K562 (cell line): ENCODE data around the gene AK2. TPM values are rescaled to one million over a fixed set of nuclear protein-coding genes. Genes with fewer than 3 reads are reported as not detected.
A peak's percentile ranks its signal among the peaks of the same experiment; 100 is the strongest.

ENCODE experiments used
- CTCFL ChIP-seq: IDR thresholded peaks from 2 replicates; pipeline ENCODE4 v1.6.1; 2011; ENCODE audit warnings: borderline replicate concordance, low read depth, mild to moderate bottlenecking, moderate library complexity, low read length; ENCODE audit not compliant: insufficient read depth, poor library complexity, severe bottlenecking
- CUX1 ChIP-seq: fragments of 200-800 bp; sonication (Bioruptor generic); IDR thresholded peaks from 2 replicates; pipeline ENCODE4 v1.6.1; 2016; ENCODE audit warnings: missing genetic modification characterization, missing compliant biosample characterization
- IRF2 ChIP-seq: sonication (generic); formaldehyde crosslinking; IDR thresholded peaks from 2 replicates; pipeline ENCODE4 v1.8.1; 2022; ENCODE audit warnings: mild to moderate bottlenecking, missing genetic modification reagents
- RREB1 ChIP-seq: fragments of 250-450 bp; sonication (Bioruptor Pico); IDR thresholded peaks from 2 replicates; pipeline ENCODE4 v1.4.0; 2020
- ZNF175 ChIP-seq: fragments of 200-800 bp; sonication (Bioruptor generic); IDR thresholded peaks from 2 replicates; pipeline ENCODE4 v1.6.1; 2016; ENCODE audit warnings: low read depth, mild to moderate bottlenecking, missing genetic modification characterization, missing compliant biosample characterization
- ZNF586 ChIP-seq: fragments of 450-650 bp; formaldehyde crosslinking; conservative IDR thresholded peaks from 2 replicates; pipeline ENCODE4 v1.4.0; 2020; ENCODE audit warnings: mild to moderate bottlenecking, moderate library complexity
- polyA plus RNA-seq, 8 experiments: library from polyadenylated mRNA; depleted of rRNA in 4 of 8; stranded (reverse) in 5 of 8; unstranded in 3 of 8; fragments of >200 nt; fragmentation: Nextera tagmentation in 2 of 8; fragmentation: Illumina TruSeq in 1 of 8; extraction: Ambion mirVana in 2 of 8; extraction: Trizol in 1 of 8; gene quantifications; 2 replicates each; pipeline versions ENCODE4 v1.2.1 to v1.2.3, GENCODE V29; 2011 to 2014; ENCODE audit warnings: inconsistent platforms in 1 of 8, missing spikeins in 1 of 8
- total RNA-seq, 7 experiments: library from RNA; depleted of rRNA in 6 of 7; stranded (reverse); fragments of >200 nt in 6 of 7; fragmentation: Illumina TruSeq in 2 of 7; extraction: Trizol in 2 of 7; gene quantifications; 2 replicates each; pipeline versions ENCODE4 v1.2.1 to v1.2.3, GENCODE V29; 2011 to 2021; ENCODE audit warnings: low replicate concordance in 1 of 7
- TF ChIP-seq, protein P1 (sequence below): sonication (generic); formaldehyde crosslinking; IDR thresholded peaks from 2 replicates; pipeline ENCODE4 v1.8.0; 2023; ENCODE audit warnings: missing genetic modification reagents, mild to moderate bottlenecking, borderline replicate concordance

Gene AK2
- total and polyA plus RNA-seq, 9 of the 15 experiments (the other 6 are each of a cell fraction or from before 2014, with no cell fraction given): 105 to 1,050 (median 509) TPM

GRCh38 chr1:33009561-33009960, 27.1 kb downstream of the AK2 start (continued):
- TF ChIP-seq RREB1 (CRISPR knock-in tag) (0 out of 2 replicates have a peak, but pooled peaks have one; percentile 26), ZNF175 (CRISPR knock-in tag) (peak; percentile 90), CUX1 (CRISPR knock-in tag) (no peak), CTCFL (no peak), ZNF586 (CRISPR knock-in tag) (no peak), IRF2 (CRISPR knock-in tag) (no peak)
- TF ChIP-seq, protein P1, sequence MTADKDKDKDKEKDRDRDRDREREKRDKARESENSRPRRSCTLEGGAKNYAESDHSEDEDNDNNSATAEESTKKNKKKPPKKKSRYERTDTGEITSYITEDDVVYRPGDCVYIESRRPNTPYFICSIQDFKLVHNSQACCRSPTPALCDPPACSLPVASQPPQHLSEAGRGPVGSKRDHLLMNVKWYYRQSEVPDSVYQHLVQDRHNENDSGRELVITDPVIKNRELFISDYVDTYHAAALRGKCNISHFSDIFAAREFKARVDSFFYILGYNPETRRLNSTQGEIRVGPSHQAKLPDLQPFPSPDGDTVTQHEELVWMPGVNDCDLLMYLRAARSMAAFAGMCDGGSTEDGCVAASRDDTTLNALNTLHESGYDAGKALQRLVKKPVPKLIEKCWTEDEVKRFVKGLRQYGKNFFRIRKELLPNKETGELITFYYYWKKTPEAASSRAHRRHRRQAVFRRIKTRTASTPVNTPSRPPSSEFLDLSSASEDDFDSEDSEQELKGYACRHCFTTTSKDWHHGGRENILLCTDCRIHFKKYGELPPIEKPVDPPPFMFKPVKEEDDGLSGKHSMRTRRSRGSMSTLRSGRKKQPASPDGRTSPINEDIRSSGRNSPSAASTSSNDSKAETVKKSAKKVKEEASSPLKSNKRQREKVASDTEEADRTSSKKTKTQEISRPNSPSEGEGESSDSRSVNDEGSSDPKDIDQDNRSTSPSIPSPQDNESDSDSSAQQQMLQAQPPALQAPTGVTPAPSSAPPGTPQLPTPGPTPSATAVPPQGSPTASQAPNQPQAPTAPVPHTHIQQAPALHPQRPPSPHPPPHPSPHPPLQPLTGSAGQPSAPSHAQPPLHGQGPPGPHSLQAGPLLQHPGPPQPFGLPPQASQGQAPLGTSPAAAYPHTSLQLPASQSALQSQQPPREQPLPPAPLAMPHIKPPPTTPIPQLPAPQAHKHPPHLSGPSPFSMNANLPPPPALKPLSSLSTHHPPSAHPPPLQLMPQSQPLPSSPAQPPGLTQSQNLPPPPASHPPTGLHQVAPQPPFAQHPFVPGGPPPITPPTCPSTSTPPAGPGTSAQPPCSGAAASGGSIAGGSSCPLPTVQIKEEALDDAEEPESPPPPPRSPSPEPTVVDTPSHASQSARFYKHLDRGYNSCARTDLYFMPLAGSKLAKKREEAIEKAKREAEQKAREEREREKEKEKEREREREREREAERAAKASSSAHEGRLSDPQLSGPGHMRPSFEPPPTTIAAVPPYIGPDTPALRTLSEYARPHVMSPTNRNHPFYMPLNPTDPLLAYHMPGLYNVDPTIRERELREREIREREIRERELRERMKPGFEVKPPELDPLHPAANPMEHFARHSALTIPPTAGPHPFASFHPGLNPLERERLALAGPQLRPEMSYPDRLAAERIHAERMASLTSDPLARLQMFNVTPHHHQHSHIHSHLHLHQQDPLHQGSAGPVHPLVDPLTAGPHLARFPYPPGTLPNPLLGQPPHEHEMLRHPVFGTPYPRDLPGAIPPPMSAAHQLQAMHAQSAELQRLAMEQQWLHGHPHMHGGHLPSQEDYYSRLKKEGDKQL: no peak
